ENCODE measurements around the gene RPP25L. TPM values are rescaled to one million over a fixed set of nuclear protein-coding genes. Genes with fewer than 3 reads are reported as not detected.
"Not testable (repeated sequence)": the region's sequence is repeated elsewhere in the genome, so short reads cannot be mapped to it uniquely, and the experiment has no call there.

Gene RPP25L
- total RNA-seq, 2 donors from 2014 or later: 29.9 to 49.2 TPM

GRCh38 chr9:34644766-34645314 lies 32.9 kb upstream of the RPP25L start:
- no peak overlapping the region for H3K4me3 ChIP-seq
- H3K4me1 ChIP-seq: peaks cover 0 to 29% of the 10 kb centered on the region in 2 donors
- peaks cover 16% of the 10 kb centered on the region for H3K36me3 ChIP-seq
- no peak for DNase-seq (ENCODE audit: low spot score)
- H3K9me3 ChIP-seq: no peaks in the 10 kb centered on the region
- no peaks in the 10 kb centered on the region for H3K27me3 ChIP-seq
- TF ChIP-seq CTCF (IDR thresholded peaks at IDR 0.05): no peak
- no peak overlapping the region for H3K27ac ChIP-seq

- Histone ChIP-seq H3K36me3 (no peaks in the 10 kb centered on the region), H3K4me3 (no peak overlapping the region), H3K9me3 (no peaks in the 10 kb centered on the region), H3K27me3 (no peaks in the 10 kb centered on the region), H3K4me1 (peaks cover 0 to 20% of the 10 kb centered on the region in 2 donors), H3K27ac (no peak overlapping the region)
- TF ChIP-seq CTCF (IDR thresholded peaks at IDR 0.05): no peak
- no peak for DNase-seq (ENCODE audit: low spot score)
Measured at GRCh38 chr9:34642679-34643078, 30.8 kb upstream of the RPP25L start.

- H3K4me1 ChIP-seq: peaks cover 0 to 19% of the 10 kb centered on the region in 2 donors
- not testable (repeated sequence) for H3K9me3 ChIP-seq; H3K36me3 ChIP-seq; H3K27me3 ChIP-seq; H3K27ac ChIP-seq; H3K4me3 ChIP-seq; DNase-seq (ENCODE audit: low spot score)
Measured at GRCh38 chr9:34639322-34639721, 27.4 kb upstream of the RPP25L start.

GRCh38 chr9:34638138-34638445 lies 26.2 kb upstream of the RPP25L start:
- H3K4me3 ChIP-seq: peak overlapping the region; percentile 49 to 81
- H3K27ac ChIP-seq: peak overlapping the region; percentile 86 to 88
- no peak for DNase-seq (ENCODE audit: low spot score)
- no peak for TF ChIP-seq CTCF (IDR thresholded peaks at IDR 0.05)
- no peaks in the 10 kb centered on the region for H3K9me3 ChIP-seq
- peaks cover 0 to 19% of the 10 kb centered on the region in 2 donors for H3K4me1 ChIP-seq
- peaks cover 7% of the 10 kb centered on the region for H3K36me3 ChIP-seq
- no peaks in the 10 kb centered on the region for H3K27me3 ChIP-seq

- H3K36me3 ChIP-seq: peaks cover 7% of the 10 kb centered on the region
- TF ChIP-seq CTCF (IDR thresholded peaks at IDR 0.05): no peak
Measured at GRCh38 chr9:34637356-34638137, 25.6 kb upstream of the RPP25L start, which contains the start of gene SIGMAR1. SIGMAR1 (minus strand) TSS chr9:34637787; CDS start chr9:34637697, 90 bp downstream.

GRCh38 chr9:34636791-34637355 lies 25.0 kb upstream of the RPP25L start:
- Histone ChIP-seq H3K4me1 (peaks cover 0 to 19% of the 10 kb centered on the region in 2 donors), H3K27ac (peak overlapping the region; percentile 86 to 88), H3K9me3 (no peaks in the 10 kb centered on the region), H3K27me3 (no peaks in the 10 kb centered on the region), H3K36me3 (peaks cover 7% of the 10 kb centered on the region), H3K4me3 (peak overlapping the region; percentile 49 to 81)
- DNase-seq (ENCODE audit: low spot score): no peak
- TF ChIP-seq CTCF (IDR thresholded peaks at IDR 0.05): no peak

More at GRCh38 chr9:34637356-34638137, 25.6 kb upstream of the RPP25L start, which contains the start of gene SIGMAR1:
- H3K27me3 ChIP-seq: no peaks in the 10 kb centered on the region
- H3K4me1 ChIP-seq: peaks cover 0 to 19% of the 10 kb centered on the region in 2 donors
- H3K4me3 ChIP-seq: peak within 1 kb of the TSS; percentile 49 to 81
- peak within 1 kb of the TSS; percentile 86 to 88 for H3K27ac ChIP-seq
- no peaks in the 10 kb centered on the region for H3K9me3 ChIP-seq
- DNase-seq (ENCODE audit: low spot score): peak; percentile 92
